ENCODE results near the gene RPLP2.

The RPLP2 gene

DNA sequence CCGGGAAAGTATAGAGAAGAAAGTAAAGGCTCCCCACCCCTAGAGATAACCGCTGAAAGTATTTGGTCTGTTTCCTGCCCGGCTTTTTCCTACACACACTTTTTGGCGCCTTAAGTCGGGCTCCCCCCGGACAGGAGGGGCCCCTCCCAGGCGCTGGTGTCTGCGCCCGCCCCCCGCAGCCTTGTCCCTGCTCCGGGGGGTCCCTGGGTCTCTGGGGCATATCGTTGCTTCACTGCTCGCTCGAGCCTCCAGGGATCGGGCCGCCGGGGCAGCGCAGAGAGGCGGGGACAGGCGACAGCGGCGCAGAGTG is 17.0 kb downstream of the RPLP2 start:
- H3K36me3 ChIP-seq = peaks cover 41 to 42% (median 42%) of the 10 kb centered on the region in 3 donors
- peaks cover 0 to 92% (median 52%) of the 10 kb centered on the region in 4 donors for H3K4me1 ChIP-seq
- H3K27me3 ChIP-seq = peaks cover 0 to 75% of the 10 kb centered on the region in 2 donors
- intact Hi-C loops (cut with DNase I; ENCODE audit: low total_unique reads) = no loop called here
- no peaks in the 10 kb centered on the region for H3K9me3 ChIP-seq
- H3K4me3 ChIP-seq = peak overlapping the region; percentile 38 to 48
- TF ChIP-seq, protein P1, sequence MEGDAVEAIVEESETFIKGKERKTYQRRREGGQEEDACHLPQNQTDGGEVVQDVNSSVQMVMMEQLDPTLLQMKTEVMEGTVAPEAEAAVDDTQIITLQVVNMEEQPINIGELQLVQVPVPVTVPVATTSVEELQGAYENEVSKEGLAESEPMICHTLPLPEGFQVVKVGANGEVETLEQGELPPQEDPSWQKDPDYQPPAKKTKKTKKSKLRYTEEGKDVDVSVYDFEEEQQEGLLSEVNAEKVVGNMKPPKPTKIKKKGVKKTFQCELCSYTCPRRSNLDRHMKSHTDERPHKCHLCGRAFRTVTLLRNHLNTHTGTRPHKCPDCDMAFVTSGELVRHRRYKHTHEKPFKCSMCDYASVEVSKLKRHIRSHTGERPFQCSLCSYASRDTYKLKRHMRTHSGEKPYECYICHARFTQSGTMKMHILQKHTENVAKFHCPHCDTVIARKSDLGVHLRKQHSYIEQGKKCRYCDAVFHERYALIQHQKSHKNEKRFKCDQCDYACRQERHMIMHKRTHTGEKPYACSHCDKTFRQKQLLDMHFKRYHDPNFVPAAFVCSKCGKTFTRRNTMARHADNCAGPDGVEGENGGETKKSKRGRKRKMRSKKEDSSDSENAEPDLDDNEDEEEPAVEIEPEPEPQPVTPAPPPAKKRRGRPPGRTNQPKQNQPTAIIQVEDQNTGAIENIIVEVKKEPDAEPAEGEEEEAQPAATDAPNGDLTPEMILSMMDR (IDR thresholded peaks at IDR 0.05) = no peak
- H3K27ac ChIP-seq = peak overlapping the region in 1 of 2 donors; percentile 38
- no peak for DNase-seq

DNA sequence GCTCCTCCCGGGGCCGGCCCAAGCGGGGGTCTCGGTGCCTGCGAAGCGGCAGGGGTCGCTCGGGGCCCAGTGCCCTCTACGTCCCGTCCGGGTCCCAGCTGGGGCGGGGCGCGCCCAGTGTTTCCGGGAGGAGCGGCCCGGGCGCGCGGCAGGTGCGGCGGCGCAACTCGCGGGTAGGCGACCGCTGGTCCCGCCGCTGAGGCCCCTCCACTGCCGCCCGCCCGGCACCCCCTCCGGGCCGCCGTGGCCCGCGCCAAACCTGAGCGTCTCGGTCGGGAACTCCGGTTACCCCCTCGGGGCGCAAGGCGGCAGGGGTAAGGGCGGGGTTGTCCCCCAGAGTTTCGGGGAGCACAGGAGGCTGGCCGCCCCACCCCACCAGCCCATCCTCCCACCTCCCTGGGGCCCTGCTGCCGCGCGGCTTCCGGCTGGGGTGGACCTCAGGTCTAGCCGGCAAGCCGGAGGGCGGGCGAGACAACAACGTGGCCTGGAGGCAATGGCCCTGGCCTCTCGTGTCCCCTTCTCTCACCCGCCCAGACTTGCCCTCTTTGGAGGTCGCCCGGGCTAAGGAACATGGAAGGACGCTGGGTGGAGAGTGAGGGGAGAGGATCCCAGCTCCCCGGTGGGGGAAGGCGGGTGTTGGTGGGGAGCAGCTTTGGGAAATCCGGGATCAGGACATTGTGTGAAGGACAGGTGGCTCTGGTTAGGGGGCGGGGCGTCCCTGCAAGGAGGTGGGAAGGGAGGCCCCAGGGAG is 17.6 kb downstream of the RPLP2 start:
- intact Hi-C loops (cut with DNase I; ENCODE audit: low total_unique reads) = no loop called here
- no peak for DNase-seq
- TF ChIP-seq, protein P1 (IDR thresholded peaks at IDR 0.05) = no peak
- Histone ChIP-seq H3K27me3 (peaks cover 0 to 80% of the 10 kb centered on the region in 2 donors), H3K9me3 (no peaks in the 10 kb centered on the region), H3K4me1 (peaks cover 0 to 92% (median 53%) of the 10 kb centered on the region in 4 donors), H3K4me3 (peak overlapping the region; percentile 38 to 48), H3K27ac (peak overlapping the region in 1 of 2 donors; percentile 38), H3K36me3 (peaks cover 36 to 37% (median 37%) of the 10 kb centered on the region in 3 donors)

DNA sequence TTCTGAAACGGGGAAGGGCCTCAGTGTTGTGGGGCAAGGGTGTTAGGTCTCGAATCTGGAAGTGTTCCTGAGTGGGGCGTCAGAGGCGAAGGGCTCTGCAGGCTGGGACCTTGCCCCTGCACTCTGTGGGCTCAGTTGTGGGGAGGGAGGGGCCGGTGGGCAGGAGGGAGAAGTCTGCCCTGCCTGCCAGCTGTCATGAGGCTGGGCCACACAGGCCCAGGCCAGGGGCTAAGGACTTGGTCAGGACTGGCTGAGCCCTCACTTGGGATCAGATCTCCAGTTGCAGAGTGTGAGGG is 18.1 kb downstream of the RPLP2 start, which contains the start of gene CRACR2B:
Gene CRACR2B (plus strand): TSS at position 23 of the 296 bp plus-strand sequence. CDS start 689 bp downstream, outside the sequence.
- Histone ChIP-seq H3K4me1 (peaks cover 0 to 92% (median 53%) of the 10 kb centered on the region in 4 donors), H3K4me3 (peak within 1 kb of the TSS; percentile 38 to 48), H3K9me3 (no peaks in the 10 kb centered on the region), H3K27ac (peak within 1 kb of the TSS in 1 of 2 donors; percentile 41), H3K36me3 (peaks cover 31 to 32% (median 31%) of the 10 kb centered on the region in 3 donors), H3K27me3 (peaks cover 0 to 81% of the 10 kb centered on the region in 2 donors)
- DNase-seq = no peak
- TF ChIP-seq, protein P1 (IDR thresholded peaks at IDR 0.05) = no peak
- intact Hi-C loops (cut with DNase I; ENCODE audit: low total_unique reads) = no loop called here

DNA sequence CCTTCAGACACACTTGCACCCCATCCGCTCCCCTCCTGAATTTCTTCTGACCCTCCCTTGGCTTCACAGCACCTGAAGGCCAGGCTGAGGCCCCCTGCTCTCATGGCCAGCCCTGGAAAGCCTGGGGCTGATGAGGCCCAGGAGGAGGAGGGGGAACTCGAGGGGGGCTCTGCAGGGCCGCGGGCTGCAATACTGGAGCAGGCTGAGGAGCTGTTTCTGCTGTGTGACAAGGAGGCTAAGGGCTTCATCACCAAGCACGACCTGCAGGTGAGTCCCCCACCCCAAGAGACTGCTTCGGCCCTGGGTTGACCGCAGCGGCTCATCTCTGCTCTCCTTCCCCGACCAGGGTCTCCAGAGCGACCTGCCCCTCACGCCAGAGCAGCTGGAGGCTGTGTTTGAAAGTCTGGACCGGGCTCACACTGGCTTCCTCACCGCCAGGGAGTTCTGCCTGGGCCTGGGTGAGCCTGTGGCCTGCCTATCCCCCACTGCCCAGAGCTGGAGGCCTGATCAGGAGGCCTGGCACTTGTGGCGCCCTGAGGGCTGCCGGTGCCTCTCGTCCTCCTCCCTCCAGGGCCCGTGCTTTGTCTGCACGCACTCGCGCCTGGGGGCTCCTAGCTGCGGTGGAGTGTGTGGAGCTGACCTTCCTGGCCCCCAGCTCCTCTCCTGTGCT is 18.9 kb downstream of the RPLP2 start:
- Histone ChIP-seq H3K9me3 (no peaks in the 10 kb centered on the region), H3K27ac (peak overlapping the region in 1 of 2 donors; percentile 41), H3K36me3 (peaks cover 23 to 24% (median 23%) of the 10 kb centered on the region in 3 donors), H3K4me3 (no peak overlapping the region), H3K4me1 (peaks cover 0 to 88% (median 54%) of the 10 kb centered on the region in 4 donors), H3K27me3 (peaks cover 0 to 81% of the 10 kb centered on the region in 2 donors)
- TF ChIP-seq, protein P1 (IDR thresholded peaks at IDR 0.05) = no peak
- DNase-seq = no peak
- intact Hi-C loops (cut with DNase I; ENCODE audit: low total_unique reads) = no loop called here

DNA sequence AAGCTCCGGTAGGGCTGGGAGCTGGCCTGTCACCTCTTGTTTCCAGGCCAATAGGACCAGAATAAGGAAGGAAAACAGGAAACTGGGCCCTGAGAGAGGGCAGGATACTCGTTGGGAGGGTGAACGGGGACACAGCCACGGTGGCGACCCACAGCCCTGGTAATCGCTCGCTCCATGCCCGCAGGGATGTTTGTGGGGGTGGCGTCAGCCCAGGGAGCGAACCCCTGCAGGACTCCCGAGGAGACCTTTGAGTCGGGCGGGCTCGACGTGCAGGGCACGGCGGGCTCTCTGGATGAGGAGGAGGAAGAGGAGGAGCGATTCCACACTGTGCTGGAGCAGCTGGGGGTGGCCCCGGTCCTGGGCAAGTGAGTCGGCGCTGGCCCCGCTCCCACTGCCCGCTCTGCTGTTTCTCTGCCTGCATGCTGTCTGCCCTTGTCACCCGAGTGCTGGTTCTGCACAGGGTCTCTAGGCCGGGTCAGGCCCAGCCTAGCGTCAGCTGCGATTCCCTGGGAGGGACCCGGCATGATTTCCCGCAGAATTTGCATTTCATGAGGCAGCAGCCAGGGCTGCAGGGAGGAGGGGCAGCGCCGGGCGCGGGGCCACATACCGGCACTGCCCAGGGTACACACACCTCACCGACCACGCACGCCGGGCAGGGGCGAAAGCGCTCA is 19.5 kb downstream of the RPLP2 start:
- Histone ChIP-seq H3K36me3 (peaks cover 16 to 17% (median 17%) of the 10 kb centered on the region in 3 donors), H3K4me3 (peak overlapping the region; percentile 41), H3K9me3 (no peaks in the 10 kb centered on the region), H3K27me3 (peaks cover 0 to 78% of the 10 kb centered on the region in 2 donors), H3K27ac (peak overlapping the region in 1 of 2 donors; percentile 41), H3K4me1 (peaks cover 0 to 88% (median 61%) of the 10 kb centered on the region in 4 donors)
- TF ChIP-seq, protein P1 (IDR thresholded peaks at IDR 0.05) = no peak
- DNase-seq = peak in 1 of 2 donors; percentile 78
- intact Hi-C loops (cut with DNase I; ENCODE audit: low total_unique reads) = no loop called here

Data from tibial artery (tissue), 4 donors.